Glomerular endothelial cell (primary cell): ENCODE measurements around the gene LPP. TPM values are rescaled to one million over a fixed set of nuclear protein-coding genes. Genes with fewer than 3 reads are reported as not detected.

Experiments used
- DNase-seq: peaks from one replicate; pipeline ENCODE4 v3.0.0-alpha.2; 2011; ENCODE audit warnings: low read depth, low spot score; ENCODE audit errors: extremely low read depth
- total RNA-seq: library from RNA; depleted of rRNA; stranded (reverse); fragments of >200 nt; gene quantifications from 2 replicates; pipeline ENCODE4 v1.2.3, GENCODE V29; 2015

LPP gene
- total RNA-seq, 1 donor from 2014 or later: 132 TPM

DNA sequence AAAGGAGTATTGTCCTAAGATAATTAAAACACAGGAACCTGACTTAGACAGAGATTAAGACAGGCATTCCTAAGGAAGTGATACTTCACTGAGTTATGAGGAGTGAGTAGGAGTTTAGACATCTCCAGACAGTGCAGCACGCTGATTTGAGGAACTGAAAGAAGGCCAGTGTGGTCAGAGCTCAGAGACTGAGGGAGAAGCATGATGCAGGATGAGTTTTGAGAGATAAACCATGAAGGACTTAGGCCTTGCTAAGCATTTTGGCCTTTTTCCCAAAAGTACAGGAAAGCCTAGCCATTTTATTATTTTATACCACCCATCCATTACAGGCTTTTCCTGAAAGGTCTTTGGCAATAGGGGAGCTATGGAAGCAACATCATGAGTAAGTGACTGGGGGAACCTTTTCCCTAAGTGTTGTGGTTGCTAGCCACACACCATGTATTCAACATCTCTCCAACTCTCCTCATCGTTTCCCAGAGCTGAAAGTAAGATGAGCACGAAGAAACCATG is 642.2 kb downstream of the LPP start:
- DNase-seq: no peak

DNA sequence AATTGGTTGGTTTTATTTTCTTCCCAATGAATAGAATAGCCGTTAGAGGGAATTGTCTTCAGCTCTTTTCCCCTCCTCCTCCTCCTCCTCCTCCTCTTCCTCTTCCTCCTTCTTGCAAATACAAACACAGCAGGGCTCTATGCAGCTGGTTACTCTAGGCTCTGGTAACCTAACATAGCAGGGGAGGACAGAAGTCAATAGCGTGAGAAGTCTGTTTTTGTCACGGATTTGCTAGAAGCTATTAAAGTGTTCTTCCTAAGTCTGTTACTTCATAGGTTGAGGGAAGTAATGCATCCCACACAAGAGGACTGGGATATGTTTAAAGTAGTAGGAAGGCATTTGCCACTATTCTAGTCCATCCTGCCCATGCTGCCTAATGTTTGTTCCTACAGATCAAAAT is 643.1 kb downstream of the LPP start:
- DNase-seq: no peak

DNA sequence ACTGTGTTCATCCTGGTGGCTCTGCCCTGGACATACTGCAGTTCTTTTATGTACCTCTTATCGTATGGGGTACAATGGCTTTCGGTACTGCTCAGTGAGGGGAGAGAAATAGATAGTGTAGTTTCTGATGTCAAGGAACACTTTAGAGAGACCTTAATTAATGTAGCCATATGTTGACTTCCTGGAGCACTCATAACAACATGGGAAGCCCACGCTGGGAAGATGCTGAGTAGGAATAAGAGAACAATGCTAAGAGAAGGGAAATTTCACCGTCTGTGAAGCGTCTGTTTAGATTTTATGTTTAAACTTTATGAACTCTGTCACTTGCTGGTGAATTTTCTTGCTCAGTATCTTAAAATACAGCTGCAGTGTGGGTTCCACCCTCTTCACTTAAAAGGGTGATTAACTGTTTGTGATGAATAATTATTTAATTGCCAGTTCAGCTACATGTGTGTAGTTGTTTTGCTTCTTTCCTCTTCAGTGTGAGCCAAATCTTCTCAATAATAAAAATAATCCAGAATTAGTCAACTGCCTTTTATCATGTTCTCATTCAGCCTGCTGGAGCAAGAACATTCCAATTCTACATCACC is 644.7 kb downstream of the LPP start:
- no peak for DNase-seq

DNA sequence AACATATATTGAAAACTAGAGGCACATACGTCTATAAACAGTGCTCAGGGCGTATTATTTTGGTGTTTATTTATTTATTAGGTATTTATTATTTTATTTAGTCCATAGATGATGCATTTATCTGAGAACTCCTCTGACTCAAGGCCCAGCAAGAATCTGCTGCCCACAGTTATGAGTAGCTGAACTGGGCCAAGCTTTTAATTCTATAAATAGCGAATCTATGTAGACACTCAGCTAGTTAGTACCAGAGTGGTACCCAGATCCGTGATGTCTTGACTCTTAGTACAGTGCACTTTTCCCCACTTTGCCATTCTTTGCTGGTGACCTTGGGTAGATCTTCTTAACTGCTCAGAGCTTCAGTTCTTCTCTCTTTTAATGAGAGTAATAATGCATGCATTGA is 647.4 kb downstream of the LPP start:
- no peak for DNase-seq

DNA sequence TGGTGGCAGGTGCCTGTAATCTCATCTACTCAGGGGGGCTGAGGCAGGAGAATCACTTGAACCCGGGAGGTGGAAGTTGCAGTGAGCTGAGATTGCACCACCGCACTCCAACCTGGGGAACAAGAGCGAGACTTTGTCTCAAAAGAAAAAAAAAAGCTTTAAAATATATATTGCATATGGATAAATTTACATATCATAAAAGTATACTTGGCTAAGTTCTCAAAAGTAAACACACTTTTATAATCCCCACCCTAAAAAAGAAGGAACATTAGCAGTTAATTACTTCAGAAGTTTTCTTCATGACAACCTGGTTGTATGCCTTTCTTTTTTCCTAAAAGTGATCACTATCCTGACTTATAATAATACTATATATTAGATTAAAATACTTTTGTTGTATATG is 648.7 kb downstream of the LPP start:
- no peak for DNase-seq

DNA sequence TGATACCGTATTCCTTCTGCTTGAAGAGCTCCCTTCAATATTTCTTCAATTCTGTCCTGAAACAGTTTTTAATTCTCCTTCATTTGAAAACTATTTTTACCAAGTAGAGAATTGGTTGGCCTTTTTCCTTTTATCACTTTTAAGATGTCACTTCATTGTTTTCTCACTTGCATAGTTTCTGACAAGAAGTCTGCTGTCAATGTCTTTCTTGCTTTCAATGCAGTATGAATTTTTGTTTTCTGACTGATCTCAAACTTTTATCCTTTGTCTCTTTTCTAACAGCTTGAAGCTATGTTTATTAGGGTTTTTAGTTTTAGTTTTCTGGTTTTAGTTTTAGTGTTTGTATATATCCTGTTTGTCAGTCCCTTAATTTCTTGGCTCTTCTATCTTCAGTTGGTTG is 653.0 kb downstream of the LPP start:
- no peak for DNase-seq

DNA sequence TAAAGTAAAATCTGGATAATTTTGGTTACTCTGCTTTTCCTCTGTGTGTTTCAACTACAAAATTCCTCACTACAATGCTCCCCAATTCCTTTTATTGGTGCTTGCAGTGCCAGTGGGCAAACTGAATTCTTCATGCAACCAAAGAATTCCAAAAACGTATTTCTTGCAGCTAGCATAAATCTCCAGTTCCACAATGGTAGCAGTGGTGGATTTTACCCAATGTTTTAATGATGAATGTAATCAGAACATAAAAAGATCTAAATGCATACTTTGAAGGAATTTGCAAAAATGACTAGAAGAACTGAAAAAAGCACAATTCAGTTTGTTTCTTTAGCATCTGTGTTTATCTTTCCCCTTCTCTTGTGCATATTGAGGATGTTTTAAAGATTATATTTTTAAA is 658.2 kb downstream of the LPP start:
- DNase-seq: no peak

DNA sequence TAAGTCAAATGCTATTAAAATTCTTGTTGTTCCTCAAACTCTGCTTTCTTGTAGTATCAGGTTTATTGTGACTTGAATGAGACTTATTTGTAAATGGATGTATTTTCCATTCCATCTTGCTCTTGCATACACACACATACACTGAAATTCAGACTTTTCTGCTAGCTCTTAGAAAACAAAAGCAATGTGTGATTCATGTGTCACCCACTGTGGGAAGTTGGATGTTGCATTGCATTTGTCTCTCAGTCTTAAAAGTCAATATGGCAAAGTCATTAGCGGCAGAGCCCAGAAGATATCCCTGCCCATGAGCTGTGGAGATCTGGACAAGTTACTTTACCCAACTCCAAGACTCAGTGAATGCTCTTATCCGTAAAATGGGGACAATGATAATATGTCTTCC is 660.6 kb downstream of the LPP start:
- DNase-seq: no peak

DNA sequence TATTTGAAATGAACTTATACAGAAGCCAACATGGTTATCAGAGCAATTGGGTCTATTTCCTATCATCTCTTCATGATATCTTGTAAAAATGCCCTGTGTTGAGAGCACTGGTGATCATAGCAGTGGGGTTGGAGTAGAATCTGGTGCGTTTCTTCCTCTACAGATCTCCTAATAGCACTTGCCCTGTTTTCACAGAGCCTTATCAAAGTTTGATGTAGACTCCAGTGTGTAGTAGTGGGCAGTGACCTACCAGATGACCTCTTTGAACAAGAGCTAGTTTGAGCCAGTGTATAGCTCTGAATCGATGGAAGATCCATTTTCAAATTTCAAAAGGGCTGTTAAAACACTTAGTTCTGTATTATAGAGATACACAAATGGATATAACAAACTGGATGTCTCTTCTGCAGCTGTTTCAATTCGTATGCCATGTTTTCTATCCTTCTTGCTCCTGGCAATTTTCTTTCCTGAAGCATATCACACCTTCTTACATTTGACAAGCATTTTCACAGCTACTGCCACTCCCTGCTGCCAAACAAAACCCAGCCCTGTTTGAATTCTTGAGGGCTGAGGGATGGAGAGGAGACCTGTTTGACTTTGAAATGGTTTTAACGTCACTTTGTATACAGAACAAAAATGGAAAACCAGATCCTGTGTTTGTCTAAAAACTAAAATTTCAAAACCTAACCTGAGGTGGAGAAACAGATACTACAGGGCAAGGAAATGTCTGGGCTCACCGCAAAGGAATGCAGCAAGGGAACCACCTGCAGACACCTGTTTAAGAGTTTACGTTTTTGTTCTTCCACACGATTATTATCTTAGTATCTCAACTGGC is 663.4 kb downstream of the LPP start:
- DNase-seq: no peak

DNA sequence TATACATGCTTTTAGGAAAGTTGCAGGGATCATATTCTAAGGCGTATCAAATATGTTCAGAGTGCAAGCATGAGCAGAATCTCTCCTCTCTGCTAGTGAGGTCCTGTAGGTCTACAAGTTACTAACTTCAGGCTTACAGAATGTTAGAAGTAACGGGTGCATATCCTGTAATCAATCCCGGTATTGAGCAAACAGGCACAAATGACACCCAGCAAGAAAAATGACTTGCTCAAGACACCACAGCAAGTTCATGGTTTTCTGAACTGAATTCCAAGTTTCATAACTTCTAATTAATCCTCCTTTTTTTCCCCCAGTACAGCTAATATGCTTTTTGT is 663.9 kb downstream of the LPP start:
- DNase-seq: no peak

DNA sequence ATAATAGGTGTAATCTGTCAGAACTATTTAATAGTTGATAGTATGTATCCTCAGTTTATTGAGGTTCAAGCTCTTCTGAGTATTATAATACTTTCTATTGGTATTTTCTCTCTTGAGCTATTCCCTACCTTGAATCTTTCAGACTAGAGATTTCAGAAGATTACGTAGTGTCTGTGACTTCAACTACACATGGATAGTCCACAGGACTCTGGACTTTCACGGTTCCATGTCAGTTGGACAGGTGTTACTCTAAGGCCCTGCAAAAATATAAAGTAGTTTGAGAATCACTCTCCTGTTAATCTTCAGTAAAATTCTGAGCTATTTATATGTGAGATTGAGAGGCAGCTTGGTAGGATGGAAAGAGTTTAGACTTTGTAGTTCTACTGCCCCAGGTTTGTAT is 664.3 kb downstream of the LPP start:
- DNase-seq: no peak

DNA sequence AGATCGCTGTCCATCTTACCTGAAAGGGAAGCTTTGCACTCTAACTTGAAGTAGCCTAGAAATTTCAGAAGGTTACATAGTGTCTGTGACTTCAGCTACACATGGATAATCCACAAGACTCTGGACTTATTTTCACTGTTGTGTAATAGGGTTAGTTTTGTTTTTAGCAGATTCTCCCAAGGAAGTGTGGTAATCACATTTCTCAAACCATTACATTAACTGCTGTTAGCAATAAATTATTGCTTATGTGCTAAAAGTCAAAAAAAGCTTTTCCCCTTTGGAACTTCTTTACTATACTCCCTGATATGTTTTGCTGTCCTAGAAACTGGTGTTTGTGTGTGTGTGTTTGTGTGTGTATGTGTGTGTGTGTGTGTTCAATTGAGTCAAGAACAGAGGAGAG is 666.0 kb downstream of the LPP start:
- DNase-seq: no peak

DNA sequence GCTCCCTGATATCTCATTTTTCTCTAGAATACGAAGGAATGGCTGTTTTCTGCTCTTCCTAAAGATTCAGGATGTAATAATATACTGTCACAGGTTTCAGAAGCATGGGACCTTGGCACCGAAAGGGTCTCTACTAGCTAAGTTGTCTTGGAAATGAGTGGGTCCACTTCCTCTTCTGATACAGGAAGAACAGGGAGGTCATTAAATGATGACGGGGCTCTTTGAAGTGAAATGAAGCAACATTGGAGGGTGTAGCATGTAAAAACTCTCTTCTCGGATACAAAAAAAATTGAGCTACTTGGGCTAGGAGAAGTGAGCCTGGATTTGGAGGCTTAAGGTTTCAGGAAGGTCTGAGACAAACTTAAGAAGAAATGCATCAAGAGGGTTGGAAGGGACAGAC is 668.0 kb downstream of the LPP start:
- DNase-seq: no peak

DNA sequence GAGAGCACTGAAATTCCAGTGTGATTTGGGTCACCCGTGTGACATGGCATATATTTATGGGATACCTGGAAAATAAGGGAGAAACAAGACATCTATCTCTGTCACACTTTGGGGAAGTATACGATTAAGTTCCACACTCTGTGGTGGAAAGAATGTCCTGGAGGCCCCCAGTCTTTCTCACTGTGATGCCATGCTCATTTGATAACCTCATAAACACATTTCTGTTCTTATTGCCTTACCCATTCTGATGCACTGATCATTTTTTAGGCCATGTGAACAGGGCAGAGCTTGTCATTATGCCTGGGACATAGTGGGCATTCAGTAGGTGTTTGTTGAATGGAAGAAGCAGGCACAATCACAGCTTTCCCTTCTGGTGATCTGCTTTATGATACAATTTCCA is 668.5 kb downstream of the LPP start:
- no peak for DNase-seq

DNA sequence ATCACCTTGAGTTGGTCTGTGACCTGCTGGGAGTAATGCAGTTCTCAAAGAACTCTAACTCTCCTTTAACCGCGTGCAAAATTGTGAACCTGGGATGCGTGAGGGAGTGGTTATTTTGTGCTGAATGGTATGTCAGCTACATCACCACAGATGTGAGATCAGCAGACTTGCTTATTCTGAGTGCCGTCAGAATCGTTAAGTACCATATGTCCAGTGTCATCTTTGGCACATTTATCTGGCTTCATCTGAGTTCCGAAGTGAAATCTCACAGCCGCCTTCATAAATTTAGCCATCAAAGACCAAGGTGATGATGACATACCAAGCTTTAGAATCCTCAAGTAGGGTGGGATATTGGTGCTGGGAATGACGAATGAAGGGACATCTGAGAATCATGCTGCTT is 670.6 kb downstream of the LPP start:
- no peak for DNase-seq

DNA sequence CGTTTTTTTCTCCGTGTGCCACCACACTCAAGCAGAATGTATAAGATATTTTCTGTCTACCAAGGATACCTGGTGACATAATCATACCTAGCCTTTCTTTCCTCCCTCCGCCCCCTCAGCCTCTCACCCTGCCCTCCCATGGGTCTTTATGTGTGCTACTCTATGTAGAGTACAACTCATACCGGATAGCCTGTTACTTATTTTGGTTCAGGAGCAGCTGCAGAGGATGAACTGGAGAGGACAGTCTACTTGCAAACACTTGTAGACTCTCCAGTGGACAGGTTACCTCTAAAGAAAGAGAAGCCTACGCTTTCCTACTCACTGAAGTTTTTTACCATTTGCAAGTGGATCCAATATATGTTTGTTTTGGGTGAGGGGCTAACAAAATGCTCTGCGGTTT is 671.9 kb downstream of the LPP start:
- DNase-seq: no peak

DNA sequence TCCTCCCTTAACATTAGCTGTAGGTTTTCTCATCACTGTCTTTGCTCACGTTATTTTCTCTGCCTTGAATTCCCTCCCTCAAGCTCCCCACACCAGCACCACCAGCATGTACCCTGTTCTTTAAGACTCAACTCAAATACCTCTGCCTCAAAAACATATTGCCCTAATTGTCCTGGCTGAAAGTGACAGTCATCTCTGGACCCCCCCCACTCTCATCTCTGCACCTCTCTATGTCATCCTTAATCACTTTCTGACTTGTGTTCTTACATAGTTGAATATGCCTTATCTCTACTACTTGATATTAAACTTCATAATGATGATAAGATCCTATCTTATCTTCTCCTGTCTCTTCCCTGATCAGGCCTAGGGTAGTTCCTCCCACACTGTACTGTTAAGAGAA is 672.6 kb downstream of the LPP start:
- no peak for DNase-seq

DNA sequence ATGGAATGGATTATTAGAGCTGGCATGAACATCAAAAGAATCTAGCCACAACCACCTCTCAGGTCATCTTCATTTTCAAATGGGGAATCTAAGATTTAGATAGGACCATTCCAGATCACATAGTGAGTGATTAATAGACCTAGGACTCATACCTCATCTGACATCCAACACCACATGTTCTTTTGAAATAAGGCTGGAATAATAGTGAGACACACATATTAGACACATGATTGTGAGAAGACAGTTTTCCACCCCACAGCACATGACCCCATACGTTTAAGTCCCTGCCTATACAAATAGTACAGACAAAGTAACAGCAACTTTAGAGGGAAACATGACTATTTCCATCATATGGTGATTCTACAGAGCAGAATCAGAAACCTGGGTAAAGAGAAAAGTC is 673.1 kb downstream of the LPP start:
- no peak for DNase-seq

DNA sequence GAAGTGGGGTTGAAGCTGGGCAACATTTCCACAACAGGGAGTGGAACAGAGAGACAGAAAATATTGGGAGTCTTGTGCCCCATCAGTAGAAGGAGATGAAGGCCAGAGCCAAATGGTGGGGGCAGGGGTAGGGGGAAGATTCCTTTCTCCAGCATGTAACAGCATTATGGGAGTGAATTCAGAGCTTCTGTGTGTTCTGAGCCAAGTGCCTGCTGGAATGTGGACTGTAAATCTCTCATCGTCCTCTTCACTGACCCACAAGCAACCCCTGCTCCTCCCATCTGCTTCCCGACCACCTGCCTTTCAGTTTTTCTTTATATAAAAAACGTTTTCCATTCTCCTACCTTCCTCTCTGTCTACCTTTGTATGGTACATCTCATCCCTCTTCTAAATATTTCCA is 673.6 kb downstream of the LPP start:
- DNase-seq: no peak

DNA sequence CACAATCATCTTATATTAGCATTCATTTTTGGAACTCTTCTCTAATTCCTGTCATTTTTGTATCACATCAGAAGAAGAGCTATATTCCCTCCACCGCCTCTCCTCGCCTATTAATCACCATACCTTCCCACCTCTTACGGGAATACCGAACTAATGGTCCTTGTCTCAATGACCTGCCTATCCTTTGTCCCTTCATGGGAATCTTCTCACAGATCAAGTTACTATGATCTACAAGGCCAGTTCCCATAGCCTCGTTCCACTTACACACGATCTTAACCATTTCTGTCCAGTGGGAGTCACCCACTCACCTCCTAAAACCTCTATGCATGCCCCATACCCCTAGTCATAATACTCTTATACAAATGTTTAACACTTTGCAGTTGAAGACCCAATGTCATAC is 675.2 kb downstream of the LPP start:
- no peak for DNase-seq

DNA sequence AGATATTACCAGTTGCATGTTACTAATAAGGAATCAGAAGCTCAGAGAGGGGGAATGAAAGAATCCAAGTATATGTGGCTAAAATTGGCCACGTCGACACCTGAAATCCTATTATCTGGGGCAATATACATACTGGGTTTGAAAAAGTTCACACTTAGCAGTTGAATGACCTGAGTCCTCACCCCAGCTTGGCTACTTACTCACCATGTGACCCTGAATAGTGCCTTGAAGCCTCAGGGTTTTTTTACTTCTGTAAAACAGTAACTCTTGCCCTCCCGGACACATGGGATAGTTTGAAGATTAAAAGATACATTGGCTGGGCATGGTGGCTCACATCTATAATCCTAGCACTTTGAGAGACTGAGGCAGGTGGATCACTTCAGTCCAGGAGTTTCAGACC is 675.6 kb downstream of the LPP start:
- no peak for DNase-seq

DNA sequence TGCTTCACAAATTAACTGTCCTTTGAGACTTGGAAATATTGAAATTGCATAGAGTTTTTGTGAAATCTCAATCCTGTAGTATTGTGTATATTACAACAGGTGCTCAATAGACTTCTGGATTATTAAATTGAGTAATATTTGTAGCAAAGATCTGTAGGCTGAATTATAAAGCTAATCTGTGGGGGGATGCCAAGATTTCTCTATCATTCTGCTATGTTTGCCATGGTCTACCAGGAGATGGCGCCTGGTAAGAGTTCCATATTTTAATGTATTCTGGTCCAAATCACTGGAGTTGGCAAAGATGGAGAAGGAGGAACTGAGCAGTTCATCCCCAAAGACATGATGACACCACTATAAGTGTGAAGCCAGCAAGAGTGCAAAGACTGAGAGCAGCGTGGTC is 676.9 kb downstream of the LPP start:
- DNase-seq: no peak

DNA sequence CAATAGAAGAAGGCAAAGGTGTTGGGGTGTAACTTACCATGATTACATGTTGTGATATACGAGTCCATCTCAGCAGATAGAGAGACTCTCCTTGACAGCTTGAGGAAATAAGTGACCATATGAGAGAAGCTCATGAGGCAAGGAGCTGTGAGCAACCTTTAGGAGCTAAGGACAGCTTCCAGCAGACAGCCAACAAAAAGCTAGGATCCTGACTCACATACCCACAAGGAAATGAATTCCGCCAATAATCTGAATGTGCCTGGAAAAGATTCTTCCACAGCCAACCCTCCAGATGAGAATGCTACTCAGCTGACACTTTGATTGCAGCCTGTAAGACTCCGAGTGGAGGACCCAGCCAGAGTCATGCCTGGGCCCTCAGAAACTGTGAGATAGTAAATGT is 678.2 kb downstream of the LPP start:
- DNase-seq: no peak
